ENCODE measurements around the gene PPM1N. TPM values are rescaled to one million over a fixed set of nuclear protein-coding genes. Genes with fewer than 3 reads are reported as not detected.

The PPM1N gene
- total and polyA plus RNA-seq, 2 of the 13 experiments (the other 11 are each of a cell fraction or from before 2014, with no cell fraction given): 0.31 to 1.8 TPM

DNA sequence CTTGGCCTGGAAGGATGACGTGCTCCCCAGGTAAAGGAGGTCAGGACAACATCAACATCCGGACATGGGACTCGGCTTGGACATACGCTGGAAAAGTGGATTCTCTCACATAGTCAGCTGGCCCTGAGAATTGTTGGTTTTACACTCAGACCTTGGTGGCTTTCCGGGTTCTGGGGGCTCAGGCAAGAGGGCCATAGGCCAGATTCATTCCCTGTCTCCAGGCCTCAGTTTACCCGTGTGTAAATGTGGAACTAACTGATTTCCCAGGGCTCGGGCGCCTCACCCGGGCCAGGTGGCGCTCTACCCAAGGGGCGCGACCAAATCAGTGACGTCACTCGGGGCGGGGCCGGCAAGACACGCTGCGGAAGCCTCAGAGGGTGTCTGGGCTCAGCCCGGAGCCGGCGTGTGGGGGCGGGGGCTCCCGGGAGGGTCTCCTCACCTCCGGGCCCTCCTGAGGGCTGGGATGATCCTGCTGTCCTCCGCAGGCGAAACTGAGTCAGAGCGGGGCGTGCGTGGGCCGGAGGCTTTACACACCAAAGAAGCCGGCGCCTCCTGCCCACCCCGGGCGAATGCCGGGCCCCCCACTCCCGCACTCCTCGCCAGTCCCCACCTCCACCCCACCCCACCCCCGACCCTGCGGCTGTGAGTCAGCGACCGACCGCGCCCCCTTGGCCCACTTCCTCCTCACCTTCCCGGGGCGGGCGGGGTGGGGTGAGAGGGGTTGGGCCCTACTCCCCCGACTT is 8.2 kb downstream of the PPM1N start (continued):
- TF ChIP-seq NR2F1 (CRISPR knock-in tag; IDR thresholded peaks at IDR 0.05) (no peak), MLXIP (CRISPR knock-in tag; IDR thresholded peaks at IDR 0.05; ENCODE audit: borderline replicate concordance) (no peak), NFRKB (IDR thresholded peaks at IDR 0.05) (no peak), FOXC1 (CRISPR knock-in tag; IDR thresholded peaks at IDR 0.05; ENCODE audit: borderline replicate concordance) (peak; percentile 80; the same call in 1 of the 2 replicates), CREM (IDR thresholded peaks at IDR 0.05) (peak; percentile 87), CREM (CRISPR knock-in tag; IDR thresholded peaks at IDR 0.05) (no peak), ZNF484 (CRISPR knock-in tag; IDR thresholded peaks at IDR 0.05; ENCODE audit: borderline replicate concordance, low read depth) (no peak), ZSCAN31 (CRISPR knock-in tag; IDR thresholded peaks at IDR 0.05; ENCODE audit: low read depth) (0 out of 2 replicates have a peak, but pooled peaks have one; percentile 29)
- TF ChIP-seq, protein P1, sequence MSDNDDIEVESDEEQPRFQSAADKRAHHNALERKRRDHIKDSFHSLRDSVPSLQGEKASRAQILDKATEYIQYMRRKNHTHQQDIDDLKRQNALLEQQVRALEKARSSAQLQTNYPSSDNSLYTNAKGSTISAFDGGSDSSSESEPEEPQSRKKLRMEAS (IDR thresholded peaks at IDR 0.05): no peak
- TF ChIP-seq, protein P2, sequence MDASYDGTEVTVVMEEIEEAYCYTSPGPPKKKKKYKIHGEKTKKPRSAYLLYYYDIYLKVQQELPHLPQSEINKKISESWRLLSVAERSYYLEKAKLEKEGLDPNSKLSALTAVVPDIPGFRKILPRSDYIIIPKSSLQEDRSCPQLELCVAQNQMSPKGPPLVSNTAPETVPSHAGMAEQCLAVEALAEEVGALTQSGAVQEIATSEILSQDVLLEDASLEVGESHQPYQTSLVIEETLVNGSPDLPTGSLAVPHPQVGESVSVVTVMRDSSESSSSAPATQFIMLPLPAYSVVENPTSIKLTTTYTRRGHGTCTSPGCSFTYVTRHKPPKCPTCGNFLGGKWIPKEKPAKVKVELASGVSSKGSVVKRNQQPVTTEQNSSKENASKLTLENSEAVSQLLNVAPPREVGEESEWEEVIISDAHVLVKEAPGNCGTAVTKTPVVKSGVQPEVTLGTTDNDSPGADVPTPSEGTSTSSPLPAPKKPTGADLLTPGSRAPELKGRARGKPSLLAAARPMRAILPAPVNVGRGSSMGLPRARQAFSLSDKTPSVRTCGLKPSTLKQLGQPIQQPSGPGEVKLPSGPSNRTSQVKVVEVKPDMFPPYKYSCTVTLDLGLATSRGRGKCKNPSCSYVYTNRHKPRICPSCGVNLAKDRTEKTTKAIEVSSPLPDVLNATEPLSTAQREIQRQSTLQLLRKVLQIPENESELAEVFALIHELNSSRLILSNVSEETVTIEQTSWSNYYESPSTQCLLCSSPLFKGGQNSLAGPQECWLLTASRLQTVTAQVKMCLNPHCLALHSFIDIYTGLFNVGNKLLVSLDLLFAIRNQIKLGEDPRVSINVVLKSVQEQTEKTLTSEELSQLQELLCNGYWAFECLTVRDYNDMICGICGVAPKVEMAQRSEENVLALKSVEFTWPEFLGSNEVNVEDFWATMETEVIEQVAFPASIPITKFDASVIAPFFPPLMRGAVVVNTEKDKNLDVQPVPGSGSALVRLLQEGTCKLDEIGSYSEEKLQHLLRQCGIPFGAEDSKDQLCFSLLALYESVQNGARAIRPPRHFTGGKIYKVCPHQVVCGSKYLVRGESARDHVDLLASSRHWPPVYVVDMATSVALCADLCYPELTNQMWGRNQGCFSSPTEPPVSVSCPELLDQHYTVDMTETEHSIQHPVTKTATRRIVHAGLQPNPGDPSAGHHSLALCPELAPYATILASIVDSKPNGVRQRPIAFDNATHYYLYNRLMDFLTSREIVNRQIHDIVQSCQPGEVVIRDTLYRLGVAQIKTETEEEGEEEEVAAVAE (CRISPR knock-in tag; IDR thresholded peaks at IDR 0.05; ENCODE audit: borderline replicate concordance): no peak
- TF ChIP-seq, protein P3, sequence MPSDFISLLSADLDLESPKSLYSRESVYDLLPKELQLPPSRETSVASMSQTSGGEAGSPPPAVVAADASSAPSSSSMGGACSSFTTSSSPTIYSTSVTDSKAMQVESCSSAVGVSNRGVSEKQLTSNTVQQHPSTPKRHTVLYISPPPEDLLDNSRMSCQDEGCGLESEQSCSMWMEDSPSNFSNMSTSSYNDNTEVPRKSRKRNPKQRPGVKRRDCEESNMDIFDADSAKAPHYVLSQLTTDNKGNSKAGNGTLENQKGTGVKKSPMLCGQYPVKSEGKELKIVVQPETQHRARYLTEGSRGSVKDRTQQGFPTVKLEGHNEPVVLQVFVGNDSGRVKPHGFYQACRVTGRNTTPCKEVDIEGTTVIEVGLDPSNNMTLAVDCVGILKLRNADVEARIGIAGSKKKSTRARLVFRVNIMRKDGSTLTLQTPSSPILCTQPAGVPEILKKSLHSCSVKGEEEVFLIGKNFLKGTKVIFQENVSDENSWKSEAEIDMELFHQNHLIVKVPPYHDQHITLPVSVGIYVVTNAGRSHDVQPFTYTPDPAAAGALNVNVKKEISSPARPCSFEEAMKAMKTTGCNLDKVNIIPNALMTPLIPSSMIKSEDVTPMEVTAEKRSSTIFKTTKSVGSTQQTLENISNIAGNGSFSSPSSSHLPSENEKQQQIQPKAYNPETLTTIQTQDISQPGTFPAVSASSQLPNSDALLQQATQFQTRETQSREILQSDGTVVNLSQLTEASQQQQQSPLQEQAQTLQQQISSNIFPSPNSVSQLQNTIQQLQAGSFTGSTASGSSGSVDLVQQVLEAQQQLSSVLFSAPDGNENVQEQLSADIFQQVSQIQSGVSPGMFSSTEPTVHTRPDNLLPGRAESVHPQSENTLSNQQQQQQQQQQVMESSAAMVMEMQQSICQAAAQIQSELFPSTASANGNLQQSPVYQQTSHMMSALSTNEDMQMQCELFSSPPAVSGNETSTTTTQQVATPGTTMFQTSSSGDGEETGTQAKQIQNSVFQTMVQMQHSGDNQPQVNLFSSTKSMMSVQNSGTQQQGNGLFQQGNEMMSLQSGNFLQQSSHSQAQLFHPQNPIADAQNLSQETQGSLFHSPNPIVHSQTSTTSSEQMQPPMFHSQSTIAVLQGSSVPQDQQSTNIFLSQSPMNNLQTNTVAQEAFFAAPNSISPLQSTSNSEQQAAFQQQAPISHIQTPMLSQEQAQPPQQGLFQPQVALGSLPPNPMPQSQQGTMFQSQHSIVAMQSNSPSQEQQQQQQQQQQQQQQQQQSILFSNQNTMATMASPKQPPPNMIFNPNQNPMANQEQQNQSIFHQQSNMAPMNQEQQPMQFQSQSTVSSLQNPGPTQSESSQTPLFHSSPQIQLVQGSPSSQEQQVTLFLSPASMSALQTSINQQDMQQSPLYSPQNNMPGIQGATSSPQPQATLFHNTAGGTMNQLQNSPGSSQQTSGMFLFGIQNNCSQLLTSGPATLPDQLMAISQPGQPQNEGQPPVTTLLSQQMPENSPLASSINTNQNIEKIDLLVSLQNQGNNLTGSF (CRISPR knock-in tag; IDR thresholded peaks at IDR 0.05): no peak
